Fibroblast of skin of back (primary cell): ENCODE measurements around the gene UNC13D.
"Not testable (repeated sequence)": the region's sequence is repeated elsewhere in the genome, so short reads cannot be mapped to it uniquely, and the experiment has no call there.

Source experiments
- DNase-seq: peaks from one replicate; pipeline ENCODE4 v3.0.0-alpha.2; 2013

UNC13D gene

DNA sequence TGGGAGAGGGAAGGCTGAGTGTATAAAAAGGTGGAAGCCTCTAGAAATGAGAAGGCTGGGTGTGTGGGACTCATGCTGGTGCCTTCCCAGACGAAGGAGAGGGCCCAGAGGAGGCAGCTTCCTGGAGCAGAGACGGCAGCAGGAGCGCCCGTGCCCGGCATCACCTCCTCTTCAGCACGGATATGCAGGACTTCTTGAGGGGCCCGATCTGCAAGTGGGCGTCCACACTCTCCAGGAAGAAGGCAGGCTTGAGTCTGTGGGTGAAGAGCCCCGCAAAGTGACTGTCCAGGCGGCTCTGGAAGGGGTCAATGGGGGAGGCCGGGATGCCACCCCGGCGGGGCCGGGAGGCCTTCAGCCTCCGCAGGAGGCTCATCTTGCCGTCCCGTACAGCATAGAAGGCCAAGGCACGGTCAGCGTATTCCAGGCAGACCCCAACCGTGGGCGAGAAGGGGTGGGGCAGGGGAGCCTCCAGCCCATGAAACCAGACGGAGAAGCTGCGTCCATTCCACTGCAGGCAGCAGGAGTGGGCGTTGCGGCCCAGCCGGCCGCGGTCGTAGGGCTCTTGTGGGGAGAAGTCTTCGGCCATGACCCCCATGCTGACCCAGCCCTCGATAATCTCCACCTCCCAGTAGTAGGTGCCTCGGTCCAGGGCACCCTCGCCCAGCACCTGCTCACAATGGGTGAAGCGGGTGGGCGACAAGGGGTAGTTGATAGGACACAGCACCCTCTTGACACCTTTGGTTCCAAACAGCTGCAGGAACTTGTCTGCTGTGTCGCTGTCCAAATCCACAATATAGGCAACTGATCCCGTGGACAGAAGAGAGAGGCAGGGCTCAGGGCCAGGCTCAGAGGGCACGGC lies 30.3 kb upstream of the UNC13D start:
- DNase-seq: no peak

GRCh38 chr17:75873587-75874322 lies 29.6 kb upstream of the UNC13D start:
- no peak for DNase-seq

- peak; percentile 90 for DNase-seq
These were observed 28.5 kb upstream of the UNC13D start for GRCh38 chr17:75872434-75873351.

DNA sequence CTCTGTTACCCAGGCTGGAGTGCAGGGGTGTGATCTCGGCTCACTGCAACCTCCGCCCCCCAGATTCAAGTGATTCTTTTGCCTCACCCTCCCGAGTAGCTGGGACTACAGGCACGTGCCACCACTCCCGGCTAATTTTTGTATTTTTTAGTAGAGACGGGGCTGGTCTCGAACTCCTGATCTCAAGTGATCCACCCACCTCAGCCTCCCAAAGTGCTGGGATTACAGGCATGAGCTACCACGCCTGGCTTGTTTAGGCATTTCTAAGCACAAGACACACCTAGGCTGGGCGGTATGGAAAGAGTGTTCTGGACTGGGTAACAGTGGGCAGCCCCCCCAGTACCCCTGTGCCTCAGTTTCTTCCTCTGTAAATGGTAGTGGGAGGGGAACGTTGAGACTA lies 26.0 kb upstream of the UNC13D start:
- DNase-seq: not testable (repeated sequence)

DNA sequence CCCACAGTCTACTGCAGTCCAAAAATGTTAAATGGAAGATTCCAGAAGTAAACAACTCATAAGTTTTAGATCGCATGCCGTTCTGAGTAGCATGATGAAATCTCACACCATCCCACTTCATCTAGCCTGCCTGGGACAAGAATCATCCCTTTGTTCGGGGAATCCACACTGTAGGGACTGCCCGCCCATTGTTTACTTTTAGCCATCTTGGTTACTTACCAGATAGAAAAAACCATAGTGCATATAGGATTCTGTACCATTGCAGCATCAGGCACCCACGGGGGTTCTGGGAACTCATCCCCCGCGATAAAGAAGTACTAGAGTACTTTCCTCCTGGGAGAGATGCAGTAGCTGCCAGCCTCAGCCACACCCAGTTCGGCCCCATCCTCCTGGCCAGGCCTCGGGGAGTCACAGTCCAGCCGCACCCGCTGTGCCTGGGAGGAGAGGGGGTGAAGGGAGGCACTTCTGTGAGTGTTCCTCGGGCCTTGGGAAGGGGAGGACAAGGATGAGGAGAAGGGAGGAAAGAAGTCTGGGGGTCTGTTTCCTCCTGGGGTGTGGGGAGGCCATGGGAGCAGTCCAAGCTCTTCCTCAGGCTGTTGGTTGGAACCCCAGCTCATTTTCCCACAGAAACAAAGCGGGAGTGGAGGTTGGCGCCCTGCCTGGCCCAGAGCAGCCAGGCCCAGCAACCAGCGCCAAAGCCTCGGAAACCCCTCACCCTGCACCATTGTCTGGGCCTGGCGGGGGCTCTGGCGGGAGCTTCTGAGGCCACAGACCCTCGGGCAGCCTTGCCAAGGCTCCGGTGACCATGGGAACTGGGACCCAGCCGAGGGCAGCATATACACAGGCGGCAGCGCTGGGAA lies 25.3 kb upstream of the UNC13D start:
- DNase-seq: peak; percentile 29

GRCh38 chr17:75868730-75869281 lies 24.6 kb upstream of the UNC13D start:
- not testable (repeated sequence) for DNase-seq

DNA sequence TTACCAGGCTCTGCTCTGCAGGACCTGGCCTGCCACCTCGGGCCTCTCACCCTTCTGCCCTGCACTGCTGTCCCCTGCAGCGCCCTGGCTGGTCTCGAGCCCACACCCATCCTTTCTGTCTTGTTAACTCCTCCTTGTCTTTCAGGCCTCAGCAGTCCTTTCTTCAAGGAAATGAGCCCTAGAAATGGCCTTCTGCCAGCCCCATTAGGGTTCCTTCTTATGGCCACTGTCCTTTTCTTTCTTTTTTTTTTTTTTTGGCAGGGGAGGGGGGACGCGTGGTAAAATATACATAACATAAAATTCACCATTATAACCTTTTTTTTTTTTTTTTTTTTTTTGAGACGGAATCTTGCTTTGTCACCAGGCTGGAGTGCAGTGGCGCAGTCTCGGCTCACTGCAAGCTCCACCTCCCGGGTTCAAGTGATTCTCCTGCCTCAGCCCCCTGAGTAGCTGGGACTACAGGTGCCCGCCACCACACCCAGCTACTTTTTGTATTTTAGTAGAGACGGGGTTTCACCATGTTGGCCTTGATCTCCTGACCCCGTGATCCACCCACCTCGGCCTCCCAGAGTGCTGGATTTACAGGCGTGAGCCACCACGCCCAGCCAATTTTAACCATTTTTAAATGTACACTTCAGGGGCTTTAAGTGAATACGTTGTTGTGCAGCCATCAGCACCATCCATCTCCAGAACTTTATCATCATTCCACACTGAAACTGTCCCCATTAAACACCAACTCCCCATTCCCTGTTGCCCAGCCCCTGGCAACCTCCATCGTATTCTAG lies 21.4 kb upstream of the UNC13D start:
- DNase-seq: not testable (repeated sequence)

GRCh38 chr17:75864887-75865286 lies 20.7 kb upstream of the UNC13D start:
- not testable (repeated sequence) for DNase-seq

DNA sequence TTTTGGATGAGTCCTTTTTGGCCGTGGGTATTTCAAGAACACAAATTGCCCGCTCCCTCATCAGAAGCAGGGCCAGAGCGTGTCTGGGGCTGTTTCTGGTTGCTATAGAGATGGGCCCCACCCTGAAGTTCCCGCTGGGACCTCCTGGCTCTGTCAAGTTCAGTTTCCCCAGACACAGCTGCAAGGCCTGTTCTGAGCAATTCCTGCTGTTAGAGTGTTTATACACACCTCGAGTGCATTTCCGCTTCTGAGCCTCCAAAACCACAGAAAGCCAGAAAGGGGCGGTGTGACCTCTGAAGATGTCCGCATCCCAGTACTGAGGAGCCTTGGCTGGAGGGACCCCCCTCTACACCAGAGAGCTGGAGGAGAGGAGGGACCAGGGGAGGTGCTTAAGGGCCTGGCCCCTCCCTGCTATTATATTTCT lies 20.3 kb upstream of the UNC13D start:
- peak; percentile 67 for DNase-seq

- peak; percentile 32 for DNase-seq
These were observed 17.7 kb upstream of the UNC13D start for GRCh38 chr17:75861927-75862317.

DNA sequence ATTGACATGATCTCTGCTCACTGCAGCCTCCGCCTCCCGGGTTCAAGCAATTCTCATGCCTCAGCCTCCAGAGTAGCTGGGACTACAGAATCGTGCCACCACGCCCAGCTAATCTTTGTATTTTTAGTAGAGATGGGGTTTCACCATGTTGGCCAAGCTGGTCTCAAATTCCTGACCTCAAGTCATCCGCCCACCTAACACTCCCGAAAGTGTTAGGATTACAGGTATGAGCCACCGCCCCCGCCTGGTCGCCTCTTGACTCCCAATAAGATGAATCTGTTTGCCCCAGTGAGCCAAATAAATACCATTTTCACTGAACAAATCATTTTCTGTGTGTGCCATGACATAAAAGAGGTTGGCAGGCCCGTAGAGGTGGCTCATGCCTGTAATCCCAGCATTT lies 15.2 kb upstream of the UNC13D start:
- DNase-seq: not testable (repeated sequence)

DNA sequence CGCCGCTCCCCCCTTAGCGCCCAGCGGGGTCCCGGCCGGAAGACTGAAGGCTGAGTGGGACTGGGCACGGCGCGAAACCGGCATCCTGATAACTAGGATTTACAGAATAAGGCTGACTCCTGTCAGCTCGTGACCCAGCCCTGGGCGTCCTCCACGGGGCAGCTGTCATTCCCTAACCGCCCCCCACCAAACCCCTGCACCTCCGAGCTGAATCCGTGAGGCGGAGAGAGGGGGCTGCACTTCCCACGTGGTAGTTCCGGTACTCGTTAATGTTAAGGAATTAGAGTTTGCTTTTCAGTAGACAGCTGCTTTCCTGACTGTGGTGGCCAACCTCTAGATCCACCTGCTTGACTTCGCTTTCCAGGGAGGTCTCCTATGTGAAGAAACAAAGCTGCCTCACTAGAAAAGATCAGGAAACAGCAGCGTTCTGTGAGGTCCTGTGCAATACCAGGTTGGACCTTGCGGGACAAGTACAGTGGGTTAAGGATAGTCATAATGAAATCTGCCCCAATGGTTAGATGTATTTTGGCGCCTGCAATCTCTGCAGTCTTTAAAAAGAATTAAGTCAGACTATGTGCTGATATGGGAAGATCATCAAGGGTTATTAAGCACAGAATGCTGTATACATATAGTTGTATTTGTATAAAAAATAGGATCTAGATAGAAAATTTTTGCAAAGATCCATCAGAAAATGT lies 12.0 kb upstream of the UNC13D start:
- DNase-seq: no peak

DNA sequence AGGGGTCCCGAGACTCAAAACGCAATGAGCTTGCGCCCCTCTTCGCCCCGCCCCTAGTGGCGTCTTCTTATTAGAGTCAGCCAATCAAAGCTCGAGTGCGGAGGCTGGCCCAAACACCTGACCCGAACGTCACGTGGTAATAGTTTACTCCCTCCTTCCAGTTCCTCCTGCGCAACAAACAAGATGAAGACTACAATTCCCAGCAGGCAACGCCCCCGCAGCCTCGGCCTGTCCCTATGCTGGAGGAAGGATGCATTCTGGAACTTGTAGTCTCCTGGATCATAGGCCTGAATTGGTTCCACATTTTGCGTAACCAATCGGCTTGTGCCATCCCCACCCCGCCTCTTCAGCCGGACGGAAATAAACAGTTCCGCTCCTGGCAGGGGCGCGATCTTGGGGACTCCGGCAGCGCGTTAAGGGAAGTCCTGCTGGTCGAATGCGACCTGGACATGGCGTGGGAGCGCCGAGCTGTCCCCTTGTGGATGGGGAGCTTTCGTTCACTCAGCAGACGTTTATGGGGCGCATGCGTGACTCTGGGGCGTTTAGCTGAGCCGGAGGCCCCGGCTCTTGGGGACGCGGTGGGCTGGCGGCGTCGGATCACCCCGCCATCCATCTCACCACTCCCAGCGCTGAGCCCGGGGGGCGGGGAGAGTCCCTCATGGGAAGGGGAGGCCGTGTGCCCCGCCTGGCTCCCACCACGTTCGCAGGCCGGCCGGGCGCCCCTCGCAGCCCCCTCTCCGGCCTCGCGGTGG lies 11.3 kb upstream of the UNC13D start, which contains the start of gene WBP2:
WBP2 (minus strand) TSS at position 26 of the 752 bp plus-strand sequence. CDS start 38 bp downstream, outside the sequence.
- peak; percentile 100 for DNase-seq

DNA sequence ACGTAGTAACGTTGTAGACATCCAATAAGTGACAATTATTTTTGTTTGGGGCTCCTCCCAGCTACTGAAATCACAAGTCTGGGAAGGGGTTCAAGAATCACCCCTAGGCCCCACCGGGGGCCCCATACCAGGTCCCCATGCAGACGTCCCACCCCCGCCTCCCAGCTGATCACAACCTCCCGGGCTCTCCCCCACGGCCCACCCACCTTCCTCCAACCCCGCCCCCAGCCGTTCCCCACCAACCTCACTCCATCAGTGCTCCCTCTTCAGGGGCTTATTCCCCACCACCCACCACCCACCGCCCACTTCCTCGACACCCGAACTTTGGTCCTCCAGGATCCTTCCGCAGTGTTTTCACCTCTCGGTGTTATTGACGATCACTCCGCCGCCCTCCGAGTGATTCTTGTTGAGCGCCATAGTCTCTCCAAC lies 10.7 kb upstream of the UNC13D start:
- DNase-seq: no peak

DNA sequence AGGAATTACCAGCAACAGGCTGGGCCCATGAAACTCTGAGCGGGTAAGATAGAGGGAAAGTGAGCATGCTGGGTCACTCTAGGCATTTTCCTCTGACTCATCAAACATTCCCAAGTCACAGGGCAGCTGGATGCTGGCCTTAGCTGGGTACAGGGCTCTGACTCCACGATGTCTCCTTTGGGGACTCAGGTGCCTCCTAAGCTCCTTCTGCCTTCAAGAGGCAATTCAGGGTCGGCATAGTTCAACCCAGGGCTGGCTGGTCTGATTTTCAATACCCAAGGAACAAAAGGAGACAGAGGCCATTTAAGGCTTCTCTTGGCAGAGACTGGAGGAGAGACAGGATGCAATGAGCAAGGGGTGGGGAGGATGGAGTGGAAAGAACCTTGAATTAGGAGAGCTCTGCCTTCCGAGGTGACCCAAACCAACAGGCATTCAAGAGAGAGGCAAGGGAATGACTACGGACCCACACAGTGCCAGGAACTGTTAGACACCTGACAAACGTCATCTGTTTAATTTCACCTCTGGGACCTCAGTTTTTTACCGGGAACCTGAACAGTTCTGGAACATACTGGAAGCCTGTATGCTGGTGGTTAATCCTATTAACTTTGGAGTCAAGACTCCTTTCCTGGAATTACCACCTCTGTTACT lies 10.0 kb upstream of the UNC13D start:
- DNase-seq: peak; percentile 75

- DNase-seq: peak; percentile 46
These were observed 9.2 kb upstream of the UNC13D start for GRCh38 chr17:75853433-75853832.

- DNase-seq: not testable (repeated sequence)
These were observed 7.4 kb upstream of the UNC13D start for GRCh38 chr17:75851693-75851991.

DNA sequence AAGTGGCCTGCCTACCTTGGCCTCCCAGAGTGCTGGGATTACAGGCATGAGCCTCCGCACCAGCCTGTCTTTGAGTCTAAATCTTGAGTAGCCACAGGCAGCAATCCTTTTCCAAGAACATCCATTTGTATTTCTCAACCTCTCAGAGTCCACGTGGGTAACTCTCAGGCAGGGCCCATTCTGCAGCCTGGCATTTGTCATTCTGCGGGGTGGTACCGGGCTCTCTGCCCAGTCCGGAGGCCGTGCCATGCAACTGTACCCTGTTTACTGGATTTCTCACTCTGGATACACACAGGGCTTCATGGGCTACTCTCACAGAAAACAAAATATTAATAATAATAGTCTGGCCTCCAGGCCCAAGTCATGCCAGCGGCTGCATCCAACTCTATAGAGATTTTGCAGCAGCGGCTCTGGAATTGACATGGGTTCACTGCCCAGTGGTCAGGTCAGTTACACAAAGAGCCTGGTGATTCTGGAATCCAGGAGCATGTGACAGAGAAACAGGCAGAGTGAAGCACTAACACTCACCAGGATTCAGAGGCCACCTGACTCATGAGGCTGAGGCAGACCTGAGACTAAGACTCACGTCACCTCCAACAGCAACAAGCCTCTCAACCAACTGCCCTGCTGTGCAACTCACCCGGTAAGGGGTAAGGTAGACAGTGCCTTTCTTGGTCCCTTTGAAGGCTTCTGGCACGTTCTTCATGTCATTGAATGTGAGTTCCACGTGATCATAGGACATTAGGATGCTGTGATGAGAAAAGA lies 6.9 kb upstream of the UNC13D start:
- DNase-seq: no peak
